Gastroesophageal sphincter (tissue), 3 donors: ENCODE data around the gene UBE2D1.

ENCODE experiments used
- CTCF ChIP-seq, 4 experiments: fragments of 200-600 bp in 2 of 4; fragments of 450-650 bp in 2 of 4; sonication (generic) in 1 of 4; IDR thresholded peaks; one replicate each; pipeline ENCODE4 v1.5.1; 2017 to 2019; ENCODE audit warnings: antibody characterized with exemption in 4 of 4, mild to moderate bottlenecking in 2 of 4, moderate library complexity in 2 of 4
- EP300 ChIP-seq: sonication (generic); formaldehyde crosslinking; IDR thresholded peaks from one replicate; pipeline ENCODE4 v1.6.1; 2017; ENCODE audit warnings: antibody characterized with exemption, mild to moderate bottlenecking
- POLR2A ChIP-seq, 2 donors: fragments of 450-650 bp; IDR thresholded peaks; one replicate each; pipeline ENCODE4 v1.6.1; 2017; ENCODE audit warnings: antibody characterized with exemption in 2 of 2, mild to moderate bottlenecking in 2 of 2, moderate library complexity in 1 of 2
- POLR2AphosphoS5 ChIP-seq: sonication (generic); formaldehyde crosslinking; IDR thresholded peaks from one replicate; pipeline ENCODE4 v1.6.1; 2017; ENCODE audit warnings: antibody characterized with exemption

DNA sequence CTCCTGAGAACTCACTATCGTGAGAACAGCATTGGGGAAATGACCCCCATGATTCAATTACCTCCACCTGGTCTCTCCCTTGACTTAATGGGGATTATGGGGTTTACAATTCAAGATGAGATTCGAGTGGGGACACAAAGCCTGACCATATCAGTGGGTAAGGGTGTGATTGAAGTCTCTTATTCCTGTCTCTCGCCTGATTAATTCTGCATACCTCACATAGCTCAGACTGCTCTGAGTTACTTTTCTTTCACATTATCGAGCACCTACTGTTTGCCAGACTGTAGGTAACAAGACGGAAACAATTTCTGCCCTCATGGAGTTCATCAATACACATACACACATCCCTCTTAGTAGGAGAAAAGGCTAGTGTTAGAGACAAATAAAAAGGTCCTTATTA, 40.8 kb upstream of the UBE2D1 start:
- TF ChIP-seq CTCF (IDR thresholded peaks at IDR 0.05) (no peak), EP300 (no peak), POLR2A (IDR thresholded peaks at IDR 0.05) (no peak), POLR2AphosphoS5 (no peak)
